IMR-90 (cell line): ENCODE measurements around the gene PRPF8. TPM values are rescaled to one million over a fixed set of nuclear protein-coding genes. Genes with fewer than 3 reads are reported as not detected.

Source experiments
- ATAC-seq: fragments of 200-7000 bp; cut with Tn5 transposase; 2 replicates; pipeline ENCODE4 v1.9.1; 2020; ENCODE audit warnings: low read depth, mild to moderate bottlenecking, moderate library complexity
- BruUV-seq: library from RNA; stranded (reverse); fragments of 400-500 nt; replicated peaks from 2 replicates; lab custom pipeline; 2021; lab: Mats Ljungman, UMichigan
- CTCF ChIA-PET: fragments of 300-600 bp; formaldehyde crosslinking; extraction: SDS; loops from one replicate; lab custom pipeline; 2021; ENCODE audit warnings: antibody characterized with exemption; lab: Yijun Ruan, JAX
- POLR2A ChIA-PET: fragments of 300-600 bp; sonication (Branson Sonifier 250); formaldehyde crosslinking; loops from one replicate; lab custom pipeline; 2022; ENCODE audit warnings: antibody characterized with exemption; ENCODE audit not compliant: unreplicated experiment; lab: Charles Lee
- DNase-seq: peaks from one replicate; pipeline ENCODE4 v3.0.0; 2013
- H2AFZ ChIP-seq: replicated peaks from 2 replicates; pipeline ENCODE3; 2013; ENCODE audit warnings: low read length, mild to moderate bottlenecking; ENCODE audit not compliant: poor library complexity
- H2AK5ac ChIP-seq: 2 replicates; pipeline ENCODE4 v1.6.1; 2013; ENCODE audit warnings: low read depth, low read length, inconsistent platforms
- H2AK9ac ChIP-seq: replicated peaks from 2 replicates; pipeline ENCODE3; 2013; ENCODE audit warnings: mild to moderate bottlenecking, low read depth, low read length, moderate library complexity; ENCODE audit not compliant: poor library complexity
- H2BK120ac ChIP-seq: 2 replicates; pipeline ENCODE4 v1.6.1; 2013; ENCODE audit warnings: low read depth, low read length, inconsistent platforms
- H2BK15ac ChIP-seq: 3 replicates; pipeline ENCODE4 v1.6.1; 2013; ENCODE audit warnings: low read depth, low read length, inconsistent platforms
- H2BK20ac ChIP-seq: 2 replicates; pipeline ENCODE4 v1.6.1; 2013; ENCODE audit warnings: low read depth, mild to moderate bottlenecking, inconsistent platforms, low read length, moderate library complexity
- H2BK5ac ChIP-seq: 2 replicates; pipeline ENCODE4 v1.6.1; 2013; ENCODE audit warnings: mild to moderate bottlenecking, low read depth, low read length, inconsistent platforms; ENCODE audit not compliant: poor library complexity, severe bottlenecking
- H3K14ac ChIP-seq: replicated peaks from 2 replicates; pipeline ENCODE4 v1.6.1; 2013; ENCODE audit warnings: low read depth, low read length, inconsistent platforms
- H3K18ac ChIP-seq: 2 replicates; pipeline ENCODE4 v1.6.1; 2013; ENCODE audit warnings: low read depth, low read length, control low read depth
- H3K23ac ChIP-seq: 2 replicates; pipeline ENCODE4 v1.6.1; 2013; ENCODE audit warnings: low read depth, low read length, inconsistent platforms
- H3K27ac ChIP-seq: 2 replicates; pipeline ENCODE4 v1.5.1; 2013; ENCODE audit warnings: mild to moderate bottlenecking, control low read depth, low read length; ENCODE audit not compliant: insufficient read depth
- H3K27me3 ChIP-seq: 2 replicates; pipeline ENCODE4 v1.6.1; 2013; ENCODE audit warnings: low read length; ENCODE audit not compliant: control insufficient read depth, insufficient read depth
- H3K36me3 ChIP-seq: 2 replicates; pipeline ENCODE4 v1.6.1; 2013; ENCODE audit warnings: low read length, mixed read lengths; ENCODE audit not compliant: control insufficient read depth, insufficient read depth
- H3K4ac ChIP-seq: 2 replicates; pipeline ENCODE4 v1.6.1; 2013; ENCODE audit warnings: low read depth, low read length, inconsistent platforms
- H3K4me1 ChIP-seq: 2 replicates; pipeline ENCODE4 v1.6.1; 2013; ENCODE audit warnings: low read length, mixed read lengths; ENCODE audit not compliant: control insufficient read depth, insufficient read depth
- H3K4me2 ChIP-seq: 2 replicates; pipeline ENCODE4 v1.6.1; 2013; ENCODE audit warnings: low read depth, mild to moderate bottlenecking, control low read depth, low read length, moderate library complexity
- H3K4me3 ChIP-seq: 2 replicates; pipeline ENCODE4 v1.5.1; 2013; ENCODE audit warnings: low read depth, mild to moderate bottlenecking, control low read depth, low read length, moderate library complexity; ENCODE audit not compliant: insufficient read depth
- H3K56ac ChIP-seq: 2 replicates; pipeline ENCODE4 v1.6.1; 2013; ENCODE audit warnings: low read length, inconsistent platforms; ENCODE audit not compliant: insufficient read depth; ENCODE audit errors: extremely low read depth
- H3K79me1 ChIP-seq, 2 experiments: 2 replicates each; pipeline ENCODE4 v1.6.1; 2013; ENCODE audit warnings: low read length in 2 of 2, inconsistent platforms in 1 of 2, low read depth in 1 of 2
- H3K9ac ChIP-seq: 2 replicates; pipeline ENCODE4 v1.6.1; 2013; ENCODE audit warnings: low read depth, low read length, control low read depth
- H3K9me1 ChIP-seq: 2 replicates; pipeline ENCODE4 v1.6.1; 2013; ENCODE audit warnings: low read length, inconsistent platforms; ENCODE audit not compliant: insufficient read depth
- H3K9me3 ChIP-seq: 2 replicates; pipeline ENCODE4 v1.6.1; 2013; ENCODE audit warnings: low read length; ENCODE audit not compliant: control insufficient read depth, insufficient read depth
- H4K20me1 ChIP-seq: 2 replicates; pipeline ENCODE4 v1.6.1; 2013; ENCODE audit warnings: low read length, inconsistent platforms; ENCODE audit not compliant: insufficient read depth
- H4K5ac ChIP-seq: 2 replicates; pipeline ENCODE4 v1.6.1; 2013; ENCODE audit warnings: mild to moderate bottlenecking, low read depth, low read length, control low read depth
- H4K8ac ChIP-seq, 2 experiments: 2 replicates each; pipeline ENCODE4 v1.6.1; 2013; ENCODE audit warnings: low read depth in 2 of 2, low read length in 2 of 2, control low read depth in 1 of 2, inconsistent platforms in 1 of 2
- H4K91ac ChIP-seq: 2 replicates; pipeline ENCODE4 v1.6.1; 2013; ENCODE audit warnings: low read depth, low read length, inconsistent platforms; ENCODE audit not compliant: insufficient read depth
- BHLHE40 ChIP-seq: fragments of 150-350 bp; IDR thresholded peaks from 2 replicates; pipeline ENCODE4 v1.6.1; 2016; ENCODE audit warnings: mild to moderate bottlenecking, low read depth, low read length
- CEBPB ChIP-seq: IDR thresholded peaks from 2 replicates; pipeline ENCODE4 v1.6.1; 2012; ENCODE audit warnings: low read depth, low read length, improper control_type of control experiment
- CHD1 ChIP-seq: IDR thresholded peaks from 2 replicates; pipeline ENCODE4 v1.6.1; 2012; ENCODE audit warnings: low read depth, low read length, improper control_type of control experiment
- CTCF ChIP-seq: conservative IDR thresholded peaks from 2 replicates; pipeline ENCODE4 v1.5.1; 2012; ENCODE audit warnings: mild to moderate bottlenecking, low read depth, low read length, improper control_type of control experiment
- ELK1 ChIP-seq: fragments of 150-350 bp; IDR thresholded peaks from 2 replicates; pipeline ENCODE4 v1.6.1; 2016; ENCODE audit warnings: low read depth, mild to moderate bottlenecking, low read length, moderate library complexity, borderline replicate concordance
- FOS ChIP-seq: fragments of 150-350 bp; IDR thresholded peaks from 2 replicates; pipeline ENCODE4 v1.6.1; 2016; ENCODE audit warnings: low read depth, low read length
- MAFK ChIP-seq: IDR thresholded peaks from 2 replicates; pipeline ENCODE4 v1.6.1; 2012; ENCODE audit warnings: low read depth, low read length, improper control_type of control experiment
- MAZ ChIP-seq: IDR thresholded peaks from 2 replicates; pipeline ENCODE4 v1.6.1; 2012; ENCODE audit warnings: low read depth, mild to moderate bottlenecking, low read length, improper control_type of control experiment, moderate library complexity, borderline replicate concordance
- MXI1 ChIP-seq: IDR thresholded peaks from 2 replicates; pipeline ENCODE4 v1.6.1; 2012; ENCODE audit warnings: low read depth, mild to moderate bottlenecking, low read length, moderate library complexity, borderline replicate concordance
- NFE2L2 ChIP-seq: fragments of 150-350 bp; IDR thresholded peaks from 2 replicates; pipeline ENCODE4 v1.6.1; 2016; ENCODE audit warnings: low read depth, mild to moderate bottlenecking, low read length
- POLR2A ChIP-seq: IDR thresholded peaks from 2 replicates; pipeline ENCODE4 v1.6.1; 2012; ENCODE audit warnings: mild to moderate bottlenecking, low read depth, low read length
- RAD21 ChIP-seq: IDR thresholded peaks from 2 replicates; pipeline ENCODE4 v1.6.1; 2012; ENCODE audit warnings: low read length, improper control_type of control experiment
- RCOR1 ChIP-seq: IDR thresholded peaks from 2 replicates; pipeline ENCODE4 v1.6.1; 2012; ENCODE audit warnings: mild to moderate bottlenecking, low read length, improper control_type of control experiment; ENCODE audit not compliant: insufficient replicate concordance
- RFX5 ChIP-seq: IDR thresholded peaks from 2 replicates; pipeline ENCODE4 v1.8.0; 2012; ENCODE audit warnings: low read depth, mild to moderate bottlenecking, low read length, moderate library complexity
- SMC3 ChIP-seq: fragments of 150-350 bp; IDR thresholded peaks from 2 replicates; pipeline ENCODE4 v1.6.1; 2016; ENCODE audit warnings: low read depth, mild to moderate bottlenecking, antibody characterized with exemption, low read length, moderate library complexity
- USF2 ChIP-seq: fragments of 150-350 bp; IDR thresholded peaks from 2 replicates; pipeline ENCODE4 v1.6.1; 2017; ENCODE audit warnings: mild to moderate bottlenecking, antibody characterized with exemption, low read length, low read depth
- WGBS, 2 experiments: methylation state at CpG; one replicate each; pipeline versions ENCODE4 v1.1.5 to v1.1.7; 2013; ENCODE audit warnings: missing lambda C conversion rate in 2 of 2; ENCODE audit not compliant: insufficient read length in 1 of 2; ENCODE audit errors: extremely low coverage in 2 of 2; 5-methylcytosine and 5-hydroxymethylcytosine counted together
- dilution Hi-C: fragments of 300-500 bp; cut with HindIII; formaldehyde crosslinking; loops from one replicate; pipeline ENCODE4 v1.14.3; 2018; ENCODE audit warnings: low sequenced_read_pairs; ENCODE audit not compliant: unreplicated experiment
- in situ Hi-C: fragments of 300-500 bp; cut with MboI; formaldehyde crosslinking; loops from 3 replicates; pipeline ENCODE4 v1.14.3; 2019; ENCODE audit warnings: low sequenced_read_pairs, inconsistent platforms, mixed read lengths
- intact Hi-C: fragments of 100-400 bp; cut with micrococcal nuclease; formaldehyde crosslinking; loops from 2 replicates; pipeline ENCODE4 v1.10.0; 2022
- polyA plus RNA-seq, 3 experiments: library from polyadenylated mRNA; depleted of rRNA; stranded (reverse); fragments of >200 nt; gene quantifications; 2 replicates each; pipeline ENCODE4 v1.2.3, GENCODE V29; 2012; ENCODE audit warnings: low replicate concordance in 1 of 3
- total RNA-seq: library from RNA; depleted of rRNA; stranded (reverse); fragments of >200 nt; gene quantifications from 2 replicates; pipeline ENCODE4 v1.2.3, GENCODE V29; 2012

The PRPF8 gene
- total and polyA plus RNA-seq, 2 of the 4 experiments (the other 2 are of a cell fraction): 141 to 160 TPM

- H3K9me1 ChIP-seq: no peaks in the 10 kb centered on the region; the same call in 1 of the 2 replicates
- ATAC-seq: no peak
- no peak overlapping the region for H2AFZ ChIP-seq
- TF ChIP-seq SMC3 (no peak), USF2 (no peak), MXI1 (no peak), BHLHE40 (no peak), NFE2L2 (no peak), POLR2A (no peak), RAD21 (no peak), ELK1 (no peak), CTCF (no peak), RCOR1 (no peak), MAZ (no peak), FOS (no peak), CHD1 (no peak), MAFK (no peak), RFX5 (no peak), CEBPB (no peak)
- H3K4ac ChIP-seq: no peak overlapping the region
- no peak overlapping the region for H4K8ac ChIP-seq
- no peak overlapping the region for H2BK120ac ChIP-seq
- no peak overlapping the region for H2BK20ac ChIP-seq
- no peak overlapping the region for H2BK15ac ChIP-seq
- CTCF ChIA-PET: interaction anchor here (0.6 to 0.7 kb wide), 2 partner anchors 22 to 58 kb away, joined by 3 to 4 read pairs; no protein-coding TSS in a partner anchor
- H3K18ac ChIP-seq: no peak overlapping the region
- H3K4me3 ChIP-seq: no peak overlapping the region
- no peak overlapping the region for H2AK5ac ChIP-seq
- H3K79me1 ChIP-seq: no peaks in the 10 kb centered on the region
- no TSS peak for BruUV-seq
- no peak overlapping the region for H3K23ac ChIP-seq
- no peak overlapping the region for H4K91ac ChIP-seq
- H3K9ac ChIP-seq: no peak overlapping the region
- H3K4me2 ChIP-seq: no peak overlapping the region
- no peak for DNase-seq
- intact Hi-C loops: no loop called here
- WGBS, 2 experiments: 93% methylated on average over 3 of the region's 10 CpGs; no CpG with 5 or more reads in 1 of the 2 experiments
- H3K9me3 ChIP-seq: no peaks in the 10 kb centered on the region
- H4K20me1 ChIP-seq: no peaks in the 10 kb centered on the region
- no peak overlapping the region for H4K5ac ChIP-seq
- in situ Hi-C loops: no loop called here
- H3K36me3 ChIP-seq: no peaks in the 10 kb centered on the region
- H3K4me1 ChIP-seq: peaks cover 6% of the 10 kb centered on the region; the same call in 1 of the 2 replicates
- dilution Hi-C loops: no loop called here
- no peak overlapping the region for H3K27ac ChIP-seq
- no peak overlapping the region for H2AK9ac ChIP-seq
- no peak overlapping the region for H2BK5ac ChIP-seq
- H3K27me3 ChIP-seq: no peaks in the 10 kb centered on the region
- POLR2A ChIA-PET: no interaction called here
- H3K56ac ChIP-seq: no peak overlapping the region
- H3K14ac ChIP-seq: no peak overlapping the region
These were observed 73.0 kb downstream of the PRPF8 start for GRCh38 chr17:1611715-1612114.
